ENCODE results near the gene ATP2B1. TPM values are rescaled to one million over a fixed set of nuclear protein-coding genes. Genes with fewer than 3 reads are reported as not detected.

ATP2B1 gene
- polyA plus RNA-seq, 2 of the 4 experiments (the other 2 are of a cell fraction): 52.7 to 132 TPM

- WGBS (ENCODE audit: missing lambda C conversion rate): 94% methylated on average over 3 of the region's 3 CpGs
- no peak for DNase-seq (ENCODE audit: low read depth in 1 of 2, low spot score in 1 of 2)
- ATAC-seq: no peak
- POLR2A ChIA-PET: no interaction called here
- Histone ChIP-seq H3K4me3 (no peak overlapping the region), H3K27ac (no peak overlapping the region), H3K9me3 (peaks cover 38% of the 10 kb centered on the region), H3K4me2 (no peak overlapping the region), H3K4me1 (peaks cover 5% of the 10 kb centered on the region; the same call in 1 of the 3 replicates)
- TF ChIP-seq RCOR1 (IDR thresholded peaks at IDR 0.05; ENCODE audit: low read depth, low read length) (no peak), HEYL (CRISPR knock-in tag; IDR thresholded peaks at IDR 0.05) (no peak), USF2 (IDR thresholded peaks at IDR 0.05) (no peak), PHF8 (IDR thresholded peaks at IDR 0.05; ENCODE audit: borderline replicate concordance, low read depth) (no peak), CTCF (IDR thresholded peaks at IDR 0.05) (no peak), EHMT2 (IDR thresholded peaks at IDR 0.05; ENCODE audit: low read depth) (no peak), GATA3 (IDR thresholded peaks at IDR 0.05; ENCODE audit: borderline replicate concordance) (no peak), ELK1 (IDR thresholded peaks at IDR 0.05; ENCODE audit: low read depth, low read length) (no peak), KDM1A (IDR thresholded peaks at IDR 0.05; ENCODE audit: low read depth) (no peak)
- FAIRE-seq: no peak
- CTCF ChIA-PET: no interaction called here
These were observed 24.5 kb downstream of the ATP2B1 start for GRCh38 chr12:89684136-89684535.

- ATAC-seq (no peak), FAIRE-seq (no peak), DNase-seq (ENCODE audit: low read depth in 1 of 2, low spot score in 1 of 2) (no peak)
- no peak overlapping the region for H3K27ac ChIP-seq
- H3K9me3 ChIP-seq: peaks cover 38% of the 10 kb centered on the region
- no peak overlapping the region for H3K4me3 ChIP-seq
- TF ChIP-seq KDM1A (IDR thresholded peaks at IDR 0.05; ENCODE audit: low read depth) (peak; percentile 91), HDAC2 (IDR thresholded peaks at IDR 0.05) (peak; percentile 89), CHD4 (IDR thresholded peaks at IDR 0.05; ENCODE audit: borderline replicate concordance) (peak; percentile 35; the same call in 1 of the 2 replicates), HMGXB4 (CRISPR knock-in tag; IDR thresholded peaks at IDR 0.05; ENCODE audit: borderline replicate concordance) (no peak)
- WGBS (ENCODE audit: missing lambda C conversion rate): 90% methylated on average over 3 of the region's 3 CpGs
- no peak overlapping the region for H3K4me2 ChIP-seq
- peaks cover 10% of the 10 kb centered on the region for H3K4me1 ChIP-seq
- POLR2A ChIA-PET: no interaction called here
- CTCF ChIA-PET: no interaction called here
These were observed 26.4 kb downstream of the ATP2B1 start for GRCh38 chr12:89682284-89682683.

GRCh38 chr12:89680409-89680808 lies 28.2 kb downstream of the ATP2B1 start:
- H3K9me3 ChIP-seq: peaks cover 38% of the 10 kb centered on the region
- 0 out of 2 replicates have a peak, but pooled peaks have one; percentile 35 for TF ChIP-seq FOXS1 (CRISPR knock-in tag; IDR thresholded peaks at IDR 0.05)
- TF ChIP-seq MAZ (IDR thresholded peaks at IDR 0.05; ENCODE audit: borderline replicate concordance, low read depth, low read length): no peak
- no peak for TF ChIP-seq ELK1 (IDR thresholded peaks at IDR 0.05; ENCODE audit: low read depth, low read length)
- no peak for FAIRE-seq
- CTCF ChIA-PET: interaction anchor here (0.7 kb wide), 1 partner anchor 14 kb away, joined by 3 read pairs; no protein-coding TSS in a partner anchor
- no peak overlapping the region for H3K4me3 ChIP-seq
- no peak for ATAC-seq
- POLR2A ChIA-PET: no interaction called here
- H3K4me1 ChIP-seq: peaks cover 28% of the 10 kb centered on the region
- no peak overlapping the region for H3K27ac ChIP-seq
- 94% methylated on average over 4 of the region's 4 CpGs for WGBS (ENCODE audit: missing lambda C conversion rate)
- no peak for DNase-seq (ENCODE audit: low read depth in 1 of 2, low spot score in 1 of 2)
- no peak overlapping the region for H3K4me2 ChIP-seq
